ENCODE results near the gene CCNE1. TPM values are rescaled to one million over a fixed set of nuclear protein-coding genes. Genes with fewer than 3 reads are reported as not detected.
A peak's percentile ranks its signal among the peaks of the same experiment; 100 is the strongest.

The CCNE1 gene
- total and polyA plus RNA-seq, 10 of the 15 experiments (the other 5 are each of a cell fraction or from before 2014, with no cell fraction given), result 6.3 to 44.2 (median 35.8) TPM

GRCh38 chr19:29811125-29812079, at the start of gene CCNE1 (continued):
- TF ChIP-seq RB1 (IDR thresholded peaks at IDR 0.05; ENCODE audit: borderline replicate concordance), result peak; percentile 76; the same call in 1 of the 2 replicates
- TF ChIP-seq KLF5 (IDR thresholded peaks at IDR 0.05; ENCODE audit: partially characterized antibody), result no peak
- TF ChIP-seq KDM1A (IDR thresholded peaks at IDR 0.05; ENCODE audit: borderline replicate concordance), result no peak
- TF ChIP-seq ZNF217 (IDR thresholded peaks at IDR 0.05), result no peak
- no peak for TF ChIP-seq MYB (IDR thresholded peaks at IDR 0.05; ENCODE audit: borderline replicate concordance, low read depth, low read length)
- no peak for TF ChIP-seq FOS (IDR thresholded peaks at IDR 0.05; ENCODE audit: borderline replicate concordance, extremely low read depth, insufficient read length)
- TF ChIP-seq EED (IDR thresholded peaks at IDR 0.05; ENCODE audit: low read depth), result no peak
- TF ChIP-seq ASH2L (IDR thresholded peaks at IDR 0.05; ENCODE audit: borderline replicate concordance, low read depth), result no peak
- no peak for TF ChIP-seq JUND (IDR thresholded peaks at IDR 0.05; ENCODE audit: low read depth, low read length)
- no peak for TF ChIP-seq IRF5 (IDR thresholded peaks at IDR 0.05; ENCODE audit: borderline replicate concordance)
- TF ChIP-seq ZNF384 (IDR thresholded peaks at IDR 0.05; ENCODE audit: borderline replicate concordance, low read depth, low read length), result no peak
- TF ChIP-seq YY1 (IDR thresholded peaks at IDR 0.05; ENCODE audit: low read depth, low read length), result peak; percentile 43; the same call in 1 of the 2 replicates
- no peak for TF ChIP-seq RUNX3 (IDR thresholded peaks at IDR 0.05; ENCODE audit: low read length)
- TF ChIP-seq FOXK2 (IDR thresholded peaks at IDR 0.05), result peak; percentile 64; the same call in 1 of the 2 replicates
- TF ChIP-seq NFXL1 (IDR thresholded peaks at IDR 0.05; ENCODE audit: borderline replicate concordance), result no peak
- TF ChIP-seq ZNF24 (IDR thresholded peaks at IDR 0.05), result peak; percentile 74
- TF ChIP-seq, protein P1, sequence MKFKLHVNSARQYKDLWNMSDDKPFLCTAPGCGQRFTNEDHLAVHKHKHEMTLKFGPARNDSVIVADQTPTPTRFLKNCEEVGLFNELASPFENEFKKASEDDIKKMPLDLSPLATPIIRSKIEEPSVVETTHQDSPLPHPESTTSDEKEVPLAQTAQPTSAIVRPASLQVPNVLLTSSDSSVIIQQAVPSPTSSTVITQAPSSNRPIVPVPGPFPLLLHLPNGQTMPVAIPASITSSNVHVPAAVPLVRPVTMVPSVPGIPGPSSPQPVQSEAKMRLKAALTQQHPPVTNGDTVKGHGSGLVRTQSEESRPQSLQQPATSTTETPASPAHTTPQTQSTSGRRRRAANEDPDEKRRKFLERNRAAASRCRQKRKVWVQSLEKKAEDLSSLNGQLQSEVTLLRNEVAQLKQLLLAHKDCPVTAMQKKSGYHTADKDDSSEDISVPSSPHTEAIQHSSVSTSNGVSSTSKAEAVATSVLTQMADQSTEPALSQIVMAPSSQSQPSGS (IDR thresholded peaks at IDR 0.05; ENCODE audit: low read length), result no peak
- no peak for TF ChIP-seq TAF1 (IDR thresholded peaks at IDR 0.05; ENCODE audit: borderline replicate concordance, low read depth, low read length)
- no peak for TF ChIP-seq BCLAF1 (IDR thresholded peaks at IDR 0.05)
- TF ChIP-seq, protein P2, sequence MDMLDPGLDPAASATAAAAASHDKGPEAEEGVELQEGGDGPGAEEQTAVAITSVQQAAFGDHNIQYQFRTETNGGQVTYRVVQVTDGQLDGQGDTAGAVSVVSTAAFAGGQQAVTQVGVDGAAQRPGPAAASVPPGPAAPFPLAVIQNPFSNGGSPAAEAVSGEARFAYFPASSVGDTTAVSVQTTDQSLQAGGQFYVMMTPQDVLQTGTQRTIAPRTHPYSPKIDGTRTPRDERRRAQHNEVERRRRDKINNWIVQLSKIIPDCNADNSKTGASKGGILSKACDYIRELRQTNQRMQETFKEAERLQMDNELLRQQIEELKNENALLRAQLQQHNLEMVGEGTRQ (IDR thresholded peaks at IDR 0.05; ENCODE audit: borderline replicate concordance, low read depth, low read length), result no peak
- 0 out of 2 replicates have a peak, but pooled peaks have one; percentile 29 for TF ChIP-seq STAT1 (conservative IDR thresholded peaks at IDR 0.05)
- TF ChIP-seq CHD1 (IDR thresholded peaks at IDR 0.05; ENCODE audit: low read depth, low read length), result no peak
